Measurements from ENCODE around the gene ERI3. TPM values are rescaled to one million over a fixed set of nuclear protein-coding genes. Genes with fewer than 3 reads are reported as not detected.
A peak's percentile ranks its signal among the peaks of the same experiment; 100 is the strongest.

The ERI3 gene
- total and polyA plus RNA-seq, 9 of the 15 experiments (the other 6 are each of a cell fraction or from before 2014, with no cell fraction given) = 47.8 to 93.4 (median 67.2) TPM

GRCh38 chr1:44220001-44220751 is 134.9 kb downstream of the ERI3 start:
- in situ Hi-C loops (cut with MboI) = loop anchor here (10.0 kb wide), 1 partner anchor 375 kb away; no protein-coding TSS in a partner anchor
- CTCF ChIA-PET (ENCODE audit: low intra/inter-chr PET ratio) = no interaction called here
- no peak for ATAC-seq
- Histone ChIP-seq H3K9me3 (replicated peaks; ENCODE audit: control insufficient read depth, insufficient read depth, low read depth, low read length) (no peaks in the 10 kb centered on the region), H3K4me2 (ENCODE audit: insufficient read depth, low read length) (no peak overlapping the region), H3K4me1 (replicated peaks in 1 of 2; ENCODE audit: control insufficient read depth in 2 of 2, insufficient read depth in 2 of 2, low read length in 2 of 2) (peaks cover 0 to 5% of the 10 kb centered on the region in 2 experiments; a peak in 2 of 5 replicates), H2AFZ (ENCODE audit: low read depth, low read length) (no peak overlapping the region), H3K27ac (ENCODE audit: extremely low read depth, low read depth, low read length) (no peak overlapping the region), H3K4me3 (no peak overlapping the region), H3K9me1 (ENCODE audit: control insufficient read depth, insufficient read depth, low read length) (peaks cover 2% of the 10 kb centered on the region), H3K27me3 (ENCODE audit: control insufficient read depth in 2 of 2, insufficient read depth in 2 of 2, low read length in 2 of 2) (no peaks in the 10 kb centered on the region), H3K36me3 (ENCODE audit: control insufficient read depth, insufficient read depth, low read length) (peaks cover 71% of the 10 kb centered on the region), H3K9ac (ENCODE audit: insufficient read depth in 1 of 2, low read depth in 2 of 2, low read length in 2 of 2) (no peak overlapping the region; a peak in 1 of 4 replicates), H4K20me1 (replicated peaks; ENCODE audit: control insufficient read depth, insufficient read depth, low read length) (no peaks in the 10 kb centered on the region; the same call in 1 of the 2 replicates), H3K79me2 (ENCODE audit: control insufficient read depth, insufficient read depth, low read length) (no peaks in the 10 kb centered on the region)
- POLR2A ChIA-PET = interaction anchor here (0.6 to 1.1 kb wide), 4 partner anchors 14 to 867 kb away, joined by 3 to 5 read pairs (median 3); no protein-coding TSS in a partner anchor
- DNase-seq (ENCODE audit: extremely low read depth in 1 of 4, low spot score in 3 of 4) = no peak
- no TSS peak for BruUV-seq (replicated peaks)
- WGBS (ENCODE audit: insufficient coverage, low coverage, missing lambda C conversion rate) = 89% methylated on average over 29 of the region's 31 CpGs
- TF ChIP-seq XRCC3 (IDR thresholded peaks at IDR 0.05) (no peak), EGR1 (conservative IDR thresholded peaks at IDR 0.05) (0 out of 2 replicates have a peak, but pooled peaks have one; percentile 17), RBM22 (IDR thresholded peaks at IDR 0.05; ENCODE audit: low read depth, low read length, poor library complexity, severe bottlenecking) (peak; percentile 67), POLR2G (IDR thresholded peaks at IDR 0.05; ENCODE audit: low read depth, low read length) (peak; percentile 56)
- intact Hi-C loops (cut with micrococcal nuclease) = no loop called here
- no peak for FAIRE-seq

DNA sequence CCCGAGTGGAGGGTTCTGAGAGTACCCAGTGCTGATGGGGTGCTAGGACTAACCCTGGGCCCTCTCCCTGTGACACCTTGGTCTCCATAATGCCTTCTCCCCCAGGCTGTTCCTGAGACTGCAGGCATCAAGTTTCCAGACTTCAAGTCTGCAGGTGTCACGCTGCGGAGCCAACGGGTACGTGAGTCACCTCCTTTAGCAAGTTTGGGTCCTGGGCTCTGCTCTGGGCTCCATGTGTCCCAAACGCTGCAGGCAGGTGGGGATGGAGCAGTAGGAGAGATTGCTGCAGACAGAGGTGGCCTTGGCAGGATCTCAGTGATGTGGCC is 135.8 kb downstream of the ERI3 start:
- DNase-seq (ENCODE audit: extremely low read depth in 1 of 4, low spot score in 3 of 4) = no peak
- Histone ChIP-seq H4K20me1 (replicated peaks; ENCODE audit: control insufficient read depth, insufficient read depth, low read length) (no peaks in the 10 kb centered on the region; the same call in 1 of the 2 replicates), H3K9me1 (ENCODE audit: control insufficient read depth, insufficient read depth, low read length) (peaks cover 2% of the 10 kb centered on the region), H3K79me2 (ENCODE audit: control insufficient read depth, insufficient read depth, low read length) (no peaks in the 10 kb centered on the region), H3K9ac (ENCODE audit: insufficient read depth in 1 of 2, low read depth in 2 of 2, low read length in 2 of 2) (no peak overlapping the region), H2AFZ (ENCODE audit: low read depth, low read length) (no peak overlapping the region), H3K36me3 (ENCODE audit: control insufficient read depth, insufficient read depth, low read length) (peaks cover 75% of the 10 kb centered on the region), H3K4me2 (ENCODE audit: insufficient read depth, low read length) (no peak overlapping the region), H3K4me3 (no peak overlapping the region), H3K4me1 (replicated peaks in 1 of 2; ENCODE audit: control insufficient read depth in 2 of 2, insufficient read depth in 2 of 2, low read length in 2 of 2) (peaks cover 0 to 5% of the 10 kb centered on the region in 2 experiments; a peak in 4 of 5 replicates), H3K27me3 (ENCODE audit: control insufficient read depth in 2 of 2, insufficient read depth in 2 of 2, low read length in 2 of 2) (no peaks in the 10 kb centered on the region), H3K9me3 (replicated peaks; ENCODE audit: control insufficient read depth, insufficient read depth, low read depth, low read length) (no peaks in the 10 kb centered on the region), H3K27ac (ENCODE audit: extremely low read depth, low read depth, low read length) (no peak overlapping the region)
- ChIA-PET CTCF (ENCODE audit: low intra/inter-chr PET ratio) (interaction anchor here (2.2 kb wide), 1 partner anchor 376 kb away, joined by 8 read pairs; no protein-coding TSS in a partner anchor), POLR2A (interaction anchor here (0.7 to 1.1 kb wide), 5 partner anchors 14 to 96 kb away, joined by 3 to 5 read pairs (median 3); no protein-coding TSS in a partner anchor)
- no TSS peak for BruUV-seq (replicated peaks)
- WGBS (ENCODE audit: insufficient coverage, low coverage, missing lambda C conversion rate) = 87% methylated on average over 6 of the region's 6 CpGs
- no peak for FAIRE-seq
- TF ChIP-seq ILK (tag; IDR thresholded peaks at IDR 0.05; ENCODE audit: borderline replicate concordance, low read depth) = no peak
- no peak for TF ChIP-seq PRDM10 (IDR thresholded peaks at IDR 0.05; ENCODE audit: partially characterized antibody)
- TF ChIP-seq TEAD1 (CRISPR knock-in tag; IDR thresholded peaks at IDR 0.05) = no peak
- TF ChIP-seq GATA2 (CRISPR knock-in tag; IDR thresholded peaks at IDR 0.05) = no peak
- no peak for TF ChIP-seq ZNF232 (CRISPR knock-in tag; IDR thresholded peaks at IDR 0.05)
- no peak for TF ChIP-seq CREB1 (IDR thresholded peaks at IDR 0.05)
- no peak for TF ChIP-seq CREB1 (CRISPR knock-in tag; IDR thresholded peaks at IDR 0.05)
- TF ChIP-seq POLR2A (conservative IDR thresholded peaks at IDR 0.05) = 0 out of 2 replicates have a peak, but pooled peaks have one; percentile 2
- in situ Hi-C loops (cut with MboI) (loop anchor here (5.0 kb wide), 1 partner anchor 73 kb away; no protein-coding TSS in a partner anchor), intact Hi-C loops (cut with micrococcal nuclease) (loop anchor here (10.0 kb wide), 1 partner anchor 436 kb away; no protein-coding TSS in a partner anchor)
- ATAC-seq = no peak
